Measurements from ENCODE around the gene TMEM132A. TPM values are rescaled to one million over a fixed set of nuclear protein-coding genes. Genes with fewer than 3 reads are reported as not detected.

TMEM132A gene
- total and polyA plus RNA-seq, 10 of the 15 experiments (the other 5 are each of a cell fraction or from before 2014, with no cell fraction given) = 0.16 to 25.0 (median 4.3) TPM

DNA sequence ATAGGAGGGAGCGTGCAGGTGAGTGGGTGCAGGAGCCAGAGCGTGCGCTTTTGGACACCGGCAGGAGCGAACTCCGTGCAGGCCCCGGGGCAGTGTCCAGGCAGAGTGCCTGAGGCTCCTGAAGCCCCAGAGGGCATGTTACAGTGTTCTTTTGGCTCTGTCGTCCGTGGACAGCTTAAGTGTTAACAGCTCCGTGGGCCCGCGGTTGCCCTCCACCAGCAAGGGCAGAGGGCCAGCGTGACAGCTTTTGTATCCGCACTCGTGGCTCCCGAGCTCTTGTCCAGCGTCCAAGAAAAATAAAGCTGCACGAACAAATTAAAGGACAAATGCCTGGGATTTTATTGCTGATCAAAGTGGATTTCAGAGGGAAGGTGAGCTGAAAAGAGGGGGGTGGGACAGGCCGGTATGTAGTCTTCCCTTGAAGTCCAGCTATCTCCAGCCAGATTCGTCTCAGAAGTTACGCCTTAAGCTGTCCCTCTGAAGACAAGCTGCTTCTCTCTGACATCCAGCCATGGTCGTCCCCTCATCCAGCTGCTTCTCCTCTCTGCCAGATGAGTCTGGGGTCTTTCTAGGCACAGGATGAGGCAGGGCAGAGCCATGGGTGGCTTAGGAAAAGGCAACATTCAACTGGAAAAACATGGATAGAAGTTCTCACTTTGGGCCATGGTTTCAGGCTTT lies 11.3 kb upstream of the TMEM132A start:
- no peaks in the 10 kb centered on the region for H3K27me3 ChIP-seq (replicated peaks in 1 of 2; ENCODE audit: control insufficient read depth in 2 of 2, insufficient read depth in 2 of 2, low read length in 1 of 2)
- peak overlapping the region; percentile 85 for H3K9ac ChIP-seq (ENCODE audit: control insufficient read depth, insufficient read depth, low read length)
- WGBS (ENCODE audit: insufficient coverage, insufficient replicate concordance, low lambda C conversion rate, missing lambda C conversion rate) = 92% methylated on average over 22 of the region's 22 CpGs
- DNase-seq (ENCODE audit: low read depth, low spot score) (no peak), ATAC-seq (no peak), FAIRE-seq (no peak)
- H3K27ac ChIP-seq (ENCODE audit: control insufficient read depth, insufficient read depth) = peak overlapping the region; percentile 94
- H4K20me1 ChIP-seq (ENCODE audit: control insufficient read depth, insufficient read depth) = no peaks in the 10 kb centered on the region
- H2AFZ ChIP-seq (ENCODE audit: control insufficient read depth, low read depth, low read length) = peak overlapping the region; percentile 100
- intact Hi-C loops (cut with micrococcal nuclease; ENCODE audit: unreplicated experiment) = no loop called here
- H3K4me3 ChIP-seq = peak overlapping the region; percentile 82; the same call in 1 of the 2 replicates
- no peak for TF ChIP-seq BACH1 (IDR thresholded peaks at IDR 0.05; ENCODE audit: borderline replicate concordance)
- peaks cover 8% of the 10 kb centered on the region for H3K9me3 ChIP-seq (replicated peaks; ENCODE audit: control insufficient read depth, insufficient read depth, low read length)
- H3K4me1 ChIP-seq (ENCODE audit: control insufficient read depth, insufficient read depth, low read length) = peaks cover 57% of the 10 kb centered on the region
- RAD21 ChIA-PET (ENCODE audit: unreplicated experiment) = interaction anchor here (0.8 to 5.9 kb wide), 16 partner anchors 8 to 275 kb away, joined by 3 to 43 read pairs (median 4); partner anchors contain the start of gene TMEM132A
- BruUV-seq (replicated peaks) = no TSS peak
- H3K4me2 ChIP-seq (ENCODE audit: control insufficient read depth, insufficient read depth) = peak overlapping the region; percentile 99
- POLR2A ChIA-PET = interaction anchor here (0.7 to 3.2 kb wide), 12 partner anchors 8 to 250 kb away, joined by 3 to 11 read pairs (median 6); partner anchors contain the start of genes SLC15A3 and TMEM132A
- SMC1A ChIA-PET (ENCODE audit: uncharacterized antibody, unreplicated experiment) = interaction anchor here (0.6 to 5.9 kb wide), 20 partner anchors 8 to 1762 kb away, joined by 3 to 76 read pairs (median 5); partner anchors contain the start of genes MS4A1, SLC15A3, TMEM132A and TMEM216
- in situ Hi-C loops (cut with MboI) = no loop called here
- peaks cover 28% of the 10 kb centered on the region for H3K79me2 ChIP-seq (ENCODE audit: control insufficient read depth, insufficient read depth, low read length)
- CTCF ChIA-PET = interaction anchor here (0.6 to 4.5 kb wide), 13 partner anchors 11 to 949 kb away, joined by 3 to 46 read pairs (median 6); partner anchors contain the start of genes MS4A15 and TMEM132A
- no peaks in the 10 kb centered on the region; a peak in 1 of 4 replicates for H3K36me3 ChIP-seq (ENCODE audit: control insufficient read depth in 2 of 2, insufficient read depth in 2 of 2, low read length in 1 of 2)

DNA sequence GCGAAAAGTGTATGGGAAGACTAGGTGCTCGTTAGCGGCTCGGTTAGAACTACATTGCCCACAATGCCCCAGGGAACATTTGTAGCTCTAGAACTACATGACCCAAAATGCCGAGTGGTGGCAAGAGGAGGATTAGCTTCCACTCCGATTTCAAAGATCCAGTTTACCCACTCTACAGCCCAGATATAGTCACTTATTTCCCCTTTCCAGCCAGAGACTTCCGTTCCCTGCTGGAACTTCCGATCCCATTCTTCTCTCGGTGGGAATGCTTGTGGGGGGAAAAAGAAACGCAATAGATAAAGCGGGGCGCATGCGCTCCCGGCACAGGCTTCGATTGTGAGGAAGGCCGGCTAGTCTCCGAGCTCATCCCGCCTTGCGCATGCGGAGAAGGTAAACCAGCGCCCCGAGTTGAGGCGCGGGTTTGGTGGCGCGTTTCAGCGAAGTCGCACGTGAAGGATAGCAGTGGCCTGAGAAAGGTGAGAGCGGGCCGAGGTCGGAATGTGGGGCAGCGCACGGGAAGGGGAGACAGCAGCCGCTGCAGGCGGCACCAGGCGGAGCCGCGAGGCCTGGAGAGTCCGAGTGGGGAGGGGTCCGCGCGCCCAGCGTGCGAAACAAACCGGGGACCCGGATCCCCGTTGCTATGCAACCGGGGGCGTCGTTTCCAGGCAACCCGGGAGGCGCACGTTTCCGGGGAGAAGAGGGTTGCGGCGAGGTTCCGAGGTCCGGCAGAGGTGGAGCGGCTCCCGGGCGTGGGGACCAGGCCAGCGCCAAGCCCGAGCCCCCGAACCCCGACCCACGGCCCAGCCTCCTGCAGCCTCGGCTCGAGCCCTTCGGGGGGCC lies 10.2 kb upstream of the TMEM132A start, which contains the start of gene TMEM109:
TMEM109 (plus strand) TSS at position 366 of the 840 bp plus-strand sequence. CDS start 5,536 bp downstream, outside the sequence.
- Histone ChIP-seq H3K4me3 (peak within 1 kb of the TSS; percentile 82), H3K4me2 (ENCODE audit: control insufficient read depth, insufficient read depth) (peak within 1 kb of the TSS; percentile 99), H4K20me1 (ENCODE audit: control insufficient read depth, insufficient read depth) (no peaks in the 10 kb centered on the region), H3K27me3 (replicated peaks in 1 of 2; ENCODE audit: control insufficient read depth in 2 of 2, insufficient read depth in 2 of 2, low read length in 1 of 2) (no peaks in the 10 kb centered on the region), H3K9me3 (replicated peaks; ENCODE audit: control insufficient read depth, insufficient read depth, low read length) (peaks cover 5% of the 10 kb centered on the region), H3K4me1 (ENCODE audit: control insufficient read depth, insufficient read depth, low read length) (peaks cover 59% of the 10 kb centered on the region), H3K27ac (ENCODE audit: control insufficient read depth, insufficient read depth) (peak within 1 kb of the TSS; percentile 94), H3K36me3 (ENCODE audit: control insufficient read depth in 2 of 2, insufficient read depth in 2 of 2, low read length in 1 of 2) (no peaks in the 10 kb centered on the region; a peak in 1 of 4 replicates), H3K79me2 (ENCODE audit: control insufficient read depth, insufficient read depth, low read length) (peaks cover 34% of the 10 kb centered on the region), H3K9ac (ENCODE audit: control insufficient read depth, insufficient read depth, low read length) (peak within 1 kb of the TSS; percentile 85), H2AFZ (ENCODE audit: control insufficient read depth, low read depth, low read length) (peak within 1 kb of the TSS; percentile 100)
- ChIA-PET POLR2A (interaction anchor here (0.6 to 3.2 kb wide), 19 partner anchors 9 to 447 kb away, joined by 3 to 11 read pairs (median 5); partner anchors contain the start of genes SLC15A3 and TMEM132A), RAD21 (ENCODE audit: unreplicated experiment) (interaction anchor here (0.8 to 5.9 kb wide), 21 partner anchors 9 to 274 kb away, joined by 3 to 43 read pairs (median 4); partner anchors contain the start of gene TMEM132A), SMC1A (ENCODE audit: uncharacterized antibody, unreplicated experiment) (interaction anchor here (0.7 to 5.9 kb wide), 22 partner anchors 9 to 479 kb away, joined by 3 to 76 read pairs (median 5); partner anchors contain the start of genes MS4A1, SLC15A3, TMEM132A and TMEM216), CTCF (interaction anchor here (0.5 to 4.5 kb wide), 25 partner anchors 8 to 948 kb away, joined by 3 to 46 read pairs (median 4); partner anchors contain the start of genes MS4A15, PRPF19, TMEM132A and TMEM216)
- DNase-seq (ENCODE audit: low read depth, low spot score) = peak; percentile 86
- intact Hi-C loops (cut with micrococcal nuclease; ENCODE audit: unreplicated experiment) (loop anchor here (2.0 kb wide), 2 partner anchors 39 to 147 kb away; partner anchors contain the start of gene SLC15A3), in situ Hi-C loops (cut with MboI) (no loop called here)
- under 1% methylated on average over 70 of the region's 70 CpGs for WGBS (ENCODE audit: insufficient coverage, insufficient replicate concordance, low lambda C conversion rate, missing lambda C conversion rate)
- TSS peak; percentile 67 for BruUV-seq (replicated peaks)
- peak; percentile 95 for FAIRE-seq
- peak; percentile 67 for ATAC-seq
- TF ChIP-seq, protein P1, sequence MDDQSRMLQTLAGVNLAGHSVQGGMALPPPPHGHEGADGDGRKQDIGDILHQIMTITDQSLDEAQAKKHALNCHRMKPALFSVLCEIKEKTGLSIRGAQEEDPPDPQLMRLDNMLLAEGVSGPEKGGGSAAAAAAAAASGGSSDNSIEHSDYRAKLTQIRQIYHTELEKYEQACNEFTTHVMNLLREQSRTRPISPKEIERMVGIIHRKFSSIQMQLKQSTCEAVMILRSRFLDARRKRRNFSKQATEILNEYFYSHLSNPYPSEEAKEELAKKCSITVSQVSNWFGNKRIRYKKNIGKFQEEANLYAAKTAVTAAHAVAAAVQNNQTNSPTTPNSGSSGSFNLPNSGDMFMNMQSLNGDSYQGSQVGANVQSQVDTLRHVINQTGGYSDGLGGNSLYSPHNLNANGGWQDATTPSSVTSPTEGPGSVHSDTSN (IDR thresholded peaks at IDR 0.05; ENCODE audit: insufficient replicate concordance, low read depth, low read length) = no peak
- TF ChIP-seq, protein P2, sequence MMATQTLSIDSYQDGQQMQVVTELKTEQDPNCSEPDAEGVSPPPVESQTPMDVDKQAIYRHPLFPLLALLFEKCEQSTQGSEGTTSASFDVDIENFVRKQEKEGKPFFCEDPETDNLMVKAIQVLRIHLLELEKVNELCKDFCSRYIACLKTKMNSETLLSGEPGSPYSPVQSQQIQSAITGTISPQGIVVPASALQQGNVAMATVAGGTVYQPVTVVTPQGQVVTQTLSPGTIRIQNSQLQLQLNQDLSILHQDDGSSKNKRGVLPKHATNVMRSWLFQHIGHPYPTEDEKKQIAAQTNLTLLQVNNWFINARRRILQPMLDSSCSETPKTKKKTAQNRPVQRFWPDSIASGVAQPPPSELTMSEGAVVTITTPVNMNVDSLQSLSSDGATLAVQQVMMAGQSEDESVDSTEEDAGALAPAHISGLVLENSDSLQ (IDR thresholded peaks at IDR 0.05) = no peak
- no peak for TF ChIP-seq RAD21 (IDR thresholded peaks at IDR 0.05; ENCODE audit: insufficient read depth, low read depth, low read length)
- TF ChIP-seq JUNB (IDR thresholded peaks at IDR 0.05) = no peak
- 0 out of 2 replicates have a peak, but pooled peaks have one; percentile 36 for TF ChIP-seq STAT1 (conservative IDR thresholded peaks at IDR 0.05)
- TF ChIP-seq HCFC1 (IDR thresholded peaks at IDR 0.05; ENCODE audit: low read length) = peak; percentile 95
- no peak for TF ChIP-seq RFX5 (IDR thresholded peaks at IDR 0.05; ENCODE audit: low read depth, low read length)
- TF ChIP-seq, protein P3, sequence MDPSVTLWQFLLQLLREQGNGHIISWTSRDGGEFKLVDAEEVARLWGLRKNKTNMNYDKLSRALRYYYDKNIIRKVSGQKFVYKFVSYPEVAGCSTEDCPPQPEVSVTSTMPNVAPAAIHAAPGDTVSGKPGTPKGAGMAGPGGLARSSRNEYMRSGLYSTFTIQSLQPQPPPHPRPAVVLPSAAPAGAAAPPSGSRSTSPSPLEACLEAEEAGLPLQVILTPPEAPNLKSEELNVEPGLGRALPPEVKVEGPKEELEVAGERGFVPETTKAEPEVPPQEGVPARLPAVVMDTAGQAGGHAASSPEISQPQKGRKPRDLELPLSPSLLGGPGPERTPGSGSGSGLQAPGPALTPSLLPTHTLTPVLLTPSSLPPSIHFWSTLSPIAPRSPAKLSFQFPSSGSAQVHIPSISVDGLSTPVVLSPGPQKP (IDR thresholded peaks at IDR 0.05; ENCODE audit: low read depth, low read length) = no peak
